GM23338 (cell line): ENCODE measurements around the gene NDUFA13. TPM values are rescaled to one million over a fixed set of nuclear protein-coding genes. Genes with fewer than 3 reads are reported as not detected.

Experiments
- ATAC-seq: fragments of 200-7000 bp; cut with Tn5 transposase; 3 replicates; pipeline ENCODE4 v1.9.1; 2020
- DNase-seq: peaks from one replicate; pipeline ENCODE4 v3.0.0-alpha.2; 2015; ENCODE audit warnings: low spot score
- H2AFZ ChIP-seq: fragments of 200-600 bp; sonication (generic); 2 replicates; pipeline ENCODE4 v1.8.0; 2016; ENCODE audit warnings: antibody characterized with exemption, mild to moderate bottlenecking, moderate library complexity
- H3F3A ChIP-seq: fragments of 200-600 bp; sonication (generic); replicated peaks from 2 replicates; pipeline ENCODE4 v1.8.0; 2017; ENCODE audit warnings: antibody characterized with exemption, mixed run types, low read depth
- H3K27ac ChIP-seq: fragments of 200-600 bp; sonication (generic); 2 replicates; pipeline ENCODE4 v1.6.1; 2016; ENCODE audit warnings: low read depth
- H3K27me3 ChIP-seq: fragments of 200-600 bp; sonication (generic); 2 replicates; pipeline ENCODE4 v1.8.0; 2016; ENCODE audit warnings: mild to moderate bottlenecking, mixed run types, moderate library complexity; ENCODE audit not compliant: insufficient read depth
- H3K36me3 ChIP-seq: fragments of 200-600 bp; sonication (generic); 2 replicates; pipeline ENCODE4 v1.8.0; 2016; ENCODE audit warnings: mild to moderate bottlenecking; ENCODE audit not compliant: insufficient read depth
- H3K4me1 ChIP-seq: fragments of 200-600 bp; sonication (generic); 2 replicates; pipeline ENCODE4 v1.8.0; 2016; ENCODE audit warnings: mild to moderate bottlenecking, moderate library complexity; ENCODE audit not compliant: insufficient read depth
- H3K4me2 ChIP-seq: fragments of 200-600 bp; sonication (generic); 2 replicates; pipeline ENCODE4 v1.7.1; 2017; ENCODE audit warnings: mixed run types
- H3K4me3 ChIP-seq: fragments of 200-600 bp; sonication (generic); 2 replicates; pipeline ENCODE4 v1.6.1; 2016; ENCODE audit warnings: mixed run types
- H3K79me2 ChIP-seq: fragments of 200-600 bp; sonication (generic); replicated peaks from 2 replicates; pipeline ENCODE4 v1.8.0; 2017; ENCODE audit warnings: mild to moderate bottlenecking; ENCODE audit not compliant: insufficient read depth
- H3K9me2 ChIP-seq: fragments of 200-600 bp; sonication (generic); 2 replicates; pipeline ENCODE4 v1.8.0; 2017; ENCODE audit not compliant: insufficient read depth
- H4K20me1 ChIP-seq: fragments of 200-600 bp; sonication (generic); replicated peaks from 2 replicates; pipeline ENCODE4 v1.8.0; 2017; ENCODE audit warnings: mild to moderate bottlenecking; ENCODE audit not compliant: insufficient read depth
- H3K27ac Mint-ChIP-seq: 2 replicates; pipeline ENCODE4 v1.8.0; 2020; ENCODE audit warnings: inconsistent platforms, mild to moderate bottlenecking, moderate library complexity, mixed read lengths
- H3K27me3 Mint-ChIP-seq: 3 replicates; pipeline ENCODE4 v1.8.0; 2022; ENCODE audit warnings: low read depth, mild to moderate bottlenecking, moderate library complexity, mixed read lengths, inconsistent platforms; ENCODE audit not compliant: insufficient read depth, poor library complexity
- H3K36me3 Mint-ChIP-seq: 3 replicates; pipeline ENCODE4 v1.8.0; 2021; ENCODE audit warnings: low read depth, mild to moderate bottlenecking, inconsistent platforms, moderate library complexity, mixed read lengths
- H3K4me1 Mint-ChIP-seq: 3 replicates; pipeline ENCODE4 v1.8.0; 2020; ENCODE audit warnings: mild to moderate bottlenecking, inconsistent platforms, mixed read lengths
- H3K4me3 Mint-ChIP-seq: 3 replicates; pipeline ENCODE4 v1.8.0; 2021; ENCODE audit warnings: moderate library complexity, mild to moderate bottlenecking, inconsistent platforms, mixed read lengths
- H3K9me3 Mint-ChIP-seq: 3 replicates; pipeline ENCODE4 v1.8.0; 2020; ENCODE audit warnings: moderate library complexity, mild to moderate bottlenecking, inconsistent platforms, mixed read lengths
- NANOG ChIP-seq: IDR thresholded peaks from 2 replicates; pipeline ENCODE4 v1.6.1; 2016; ENCODE audit warnings: antibody characterized with exemption, borderline replicate concordance
- polyA plus RNA-seq: library from polyadenylated mRNA; unstranded; fragments of >200 nt; fragmentation: Nextera tagmentation; extraction: Ambion mirVana; gene quantifications from 2 replicates; pipeline ENCODE4 v1.2.1, GENCODE V29; 2016
- total RNA-seq: library from RNA; depleted of rRNA; stranded (reverse); fragments of >200 nt; shearing (Covaris generic); gene quantifications from 2 replicates; pipeline ENCODE4 v1.2.3, GENCODE V29; 2014
- TF ChIP-seq, protein P1 (sequence below): IDR thresholded peaks from 2 replicates; pipeline ENCODE4 v1.6.1; 2016; ENCODE audit warnings: antibody characterized with exemption
- TF ChIP-seq, protein P2 (sequence below): IDR thresholded peaks from one replicate; pipeline ENCODE4 v1.6.1; 2018; ENCODE audit warnings: antibody characterized with exemption; ENCODE audit not compliant: unreplicated experiment
- TF ChIP-seq, protein P3 (sequence below), 2 experiments: fragments of 200-600 bp in 1 of 2; sonication (generic) in 1 of 2; conservative IDR thresholded peaks; 2 replicates each; pipeline versions ENCODE4 v1.5.1 to v1.6.1; 2016 to 2017; ENCODE audit warnings: antibody characterized with exemption in 2 of 2, low read depth in 2 of 2, mild to moderate bottlenecking in 2 of 2, moderate library complexity in 1 of 2

The NDUFA13 gene
- total and polyA plus RNA-seq, 2 experiments from 2014 or later, result 143 to 598 TPM

DNA sequence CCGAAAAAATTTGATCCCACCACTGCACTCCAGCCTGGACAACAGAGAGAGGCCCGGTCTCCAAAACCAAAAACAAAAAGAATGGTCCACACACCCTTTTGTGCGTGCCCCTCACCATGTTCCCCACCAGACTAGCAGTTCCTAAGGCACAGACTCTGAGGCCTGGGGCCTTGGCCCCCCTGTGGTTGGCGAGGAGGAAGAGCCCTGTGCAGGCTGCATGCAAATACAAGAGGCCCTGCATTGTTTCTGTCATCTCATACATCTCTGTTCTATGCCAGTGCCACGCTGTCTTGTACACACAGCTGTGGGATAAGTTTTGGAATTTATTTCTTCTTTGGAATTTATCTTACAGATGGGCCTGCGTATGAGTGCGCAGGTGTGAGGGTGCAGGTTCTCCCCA lies 8.0 kb downstream of the NDUFA13 start:
- Histone ChIP-seq H3K27ac (no peak overlapping the region), H3K79me2 (peaks cover 64% of the 10 kb centered on the region), H3K4me1 (peaks cover 6% of the 10 kb centered on the region; the same call in 1 of the 2 replicates), H3K36me3 (peaks cover 9% of the 10 kb centered on the region; the same call in 1 of the 2 replicates), H3K27me3 (no peaks in the 10 kb centered on the region), H4K20me1 (peaks cover 39% of the 10 kb centered on the region), H3F3A (peaks cover 12% of the 10 kb centered on the region; the same call in 1 of the 2 replicates), H3K4me2 (no peak overlapping the region), H3K9me2 (no peaks in the 10 kb centered on the region), H3K4me3 (no peak overlapping the region), H2AFZ (no peak overlapping the region)
- Mint-ChIP-seq H3K4me1 (peaks cover 14% of the 10 kb centered on the region), H3K27me3 (peaks cover 6% of the 10 kb centered on the region), H3K36me3 (peaks cover 52% of the 10 kb centered on the region), H3K9me3 (no peaks in the 10 kb centered on the region; the same call in 2 of the 3 replicates), H3K4me3 (no peak overlapping the region), H3K27ac (no peak overlapping the region; the same call in 1 of the 2 replicates)
- TF ChIP-seq, protein P1, sequence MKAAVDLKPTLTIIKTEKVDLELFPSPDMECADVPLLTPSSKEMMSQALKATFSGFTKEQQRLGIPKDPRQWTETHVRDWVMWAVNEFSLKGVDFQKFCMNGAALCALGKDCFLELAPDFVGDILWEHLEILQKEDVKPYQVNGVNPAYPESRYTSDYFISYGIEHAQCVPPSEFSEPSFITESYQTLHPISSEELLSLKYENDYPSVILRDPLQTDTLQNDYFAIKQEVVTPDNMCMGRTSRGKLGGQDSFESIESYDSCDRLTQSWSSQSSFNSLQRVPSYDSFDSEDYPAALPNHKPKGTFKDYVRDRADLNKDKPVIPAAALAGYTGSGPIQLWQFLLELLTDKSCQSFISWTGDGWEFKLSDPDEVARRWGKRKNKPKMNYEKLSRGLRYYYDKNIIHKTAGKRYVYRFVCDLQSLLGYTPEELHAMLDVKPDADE, result no peak
- TF ChIP-seq, protein P2, sequence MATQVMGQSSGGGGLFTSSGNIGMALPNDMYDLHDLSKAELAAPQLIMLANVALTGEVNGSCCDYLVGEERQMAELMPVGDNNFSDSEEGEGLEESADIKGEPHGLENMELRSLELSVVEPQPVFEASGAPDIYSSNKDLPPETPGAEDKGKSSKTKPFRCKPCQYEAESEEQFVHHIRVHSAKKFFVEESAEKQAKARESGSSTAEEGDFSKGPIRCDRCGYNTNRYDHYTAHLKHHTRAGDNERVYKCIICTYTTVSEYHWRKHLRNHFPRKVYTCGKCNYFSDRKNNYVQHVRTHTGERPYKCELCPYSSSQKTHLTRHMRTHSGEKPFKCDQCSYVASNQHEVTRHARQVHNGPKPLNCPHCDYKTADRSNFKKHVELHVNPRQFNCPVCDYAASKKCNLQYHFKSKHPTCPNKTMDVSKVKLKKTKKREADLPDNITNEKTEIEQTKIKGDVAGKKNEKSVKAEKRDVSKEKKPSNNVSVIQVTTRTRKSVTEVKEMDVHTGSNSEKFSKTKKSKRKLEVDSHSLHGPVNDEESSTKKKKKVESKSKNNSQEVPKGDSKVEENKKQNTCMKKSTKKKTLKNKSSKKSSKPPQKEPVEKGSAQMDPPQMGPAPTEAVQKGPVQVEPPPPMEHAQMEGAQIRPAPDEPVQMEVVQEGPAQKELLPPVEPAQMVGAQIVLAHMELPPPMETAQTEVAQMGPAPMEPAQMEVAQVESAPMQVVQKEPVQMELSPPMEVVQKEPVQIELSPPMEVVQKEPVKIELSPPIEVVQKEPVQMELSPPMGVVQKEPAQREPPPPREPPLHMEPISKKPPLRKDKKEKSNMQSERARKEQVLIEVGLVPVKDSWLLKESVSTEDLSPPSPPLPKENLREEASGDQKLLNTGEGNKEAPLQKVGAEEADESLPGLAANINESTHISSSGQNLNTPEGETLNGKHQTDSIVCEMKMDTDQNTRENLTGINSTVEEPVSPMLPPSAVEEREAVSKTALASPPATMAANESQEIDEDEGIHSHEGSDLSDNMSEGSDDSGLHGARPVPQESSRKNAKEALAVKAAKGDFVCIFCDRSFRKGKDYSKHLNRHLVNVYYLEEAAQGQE, result no peak
- no peak for TF ChIP-seq NANOG
- no peak for DNase-seq
- no peak for ATAC-seq

DNA sequence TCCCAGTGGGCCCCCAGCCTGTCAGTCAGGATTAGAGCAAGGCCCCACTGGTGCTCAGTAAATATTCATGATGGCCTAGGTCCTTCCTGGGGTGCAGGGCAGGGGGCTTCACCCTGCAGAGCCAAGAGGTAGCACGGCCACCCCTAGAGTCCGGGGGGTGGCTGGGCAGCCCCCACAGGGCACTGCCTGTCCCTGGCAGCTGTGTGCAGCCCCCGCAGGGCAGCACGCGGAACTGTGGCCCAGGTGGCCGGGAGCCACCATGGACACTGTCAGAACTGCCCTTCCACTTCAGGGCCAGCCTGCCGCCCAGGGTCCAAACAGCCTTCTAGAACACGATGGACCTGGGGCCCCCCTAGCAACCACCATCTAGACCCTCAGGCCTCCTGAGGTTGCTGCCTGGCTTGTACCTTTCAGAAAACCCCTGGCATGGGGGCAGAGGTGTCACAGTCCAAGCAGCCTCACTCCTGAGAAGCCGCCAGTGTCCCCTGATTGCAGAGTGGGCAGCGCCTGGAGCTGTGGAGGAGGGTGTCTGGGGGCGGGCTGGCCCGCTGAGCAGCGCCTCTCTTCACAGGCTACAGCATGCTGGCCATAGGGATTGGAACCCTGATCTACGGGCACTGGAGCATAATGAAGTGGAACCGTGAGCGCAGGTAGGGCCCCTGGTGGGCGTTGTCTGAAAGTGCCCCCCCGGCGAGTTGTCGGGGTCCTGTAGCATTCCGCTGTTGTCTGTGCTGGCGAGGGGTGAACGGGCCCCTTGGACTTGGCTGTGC lies 9.8 kb downstream of the NDUFA13 start:
- Histone ChIP-seq H3K27ac (no peak overlapping the region; the same call in 1 of the 2 replicates), H3K4me3 (no peak overlapping the region), H3F3A (peaks cover 14% of the 10 kb centered on the region; the same call in 1 of the 2 replicates), H3K4me2 (no peak overlapping the region), H3K4me1 (peaks cover 6% of the 10 kb centered on the region; the same call in 1 of the 2 replicates), H2AFZ (no peak overlapping the region), H3K27me3 (no peaks in the 10 kb centered on the region), H3K79me2 (peaks cover 46% of the 10 kb centered on the region), H3K36me3 (peaks cover 6% of the 10 kb centered on the region; the same call in 1 of the 2 replicates), H4K20me1 (peaks cover 35% of the 10 kb centered on the region), H3K9me2 (no peaks in the 10 kb centered on the region)
- no peak overlapping the region for H3K4me3 Mint-ChIP-seq
- H3K27ac Mint-ChIP-seq, result peak overlapping the region; percentile 78; the same call in 1 of the 2 replicates
- peaks cover 4% of the 10 kb centered on the region for H3K27me3 Mint-ChIP-seq
- no peaks in the 10 kb centered on the region; the same call in 2 of the 3 replicates for H3K9me3 Mint-ChIP-seq
- peak; percentile 10 for ATAC-seq
- TF ChIP-seq NANOG, result no peak
- TF ChIP-seq, protein P3, sequence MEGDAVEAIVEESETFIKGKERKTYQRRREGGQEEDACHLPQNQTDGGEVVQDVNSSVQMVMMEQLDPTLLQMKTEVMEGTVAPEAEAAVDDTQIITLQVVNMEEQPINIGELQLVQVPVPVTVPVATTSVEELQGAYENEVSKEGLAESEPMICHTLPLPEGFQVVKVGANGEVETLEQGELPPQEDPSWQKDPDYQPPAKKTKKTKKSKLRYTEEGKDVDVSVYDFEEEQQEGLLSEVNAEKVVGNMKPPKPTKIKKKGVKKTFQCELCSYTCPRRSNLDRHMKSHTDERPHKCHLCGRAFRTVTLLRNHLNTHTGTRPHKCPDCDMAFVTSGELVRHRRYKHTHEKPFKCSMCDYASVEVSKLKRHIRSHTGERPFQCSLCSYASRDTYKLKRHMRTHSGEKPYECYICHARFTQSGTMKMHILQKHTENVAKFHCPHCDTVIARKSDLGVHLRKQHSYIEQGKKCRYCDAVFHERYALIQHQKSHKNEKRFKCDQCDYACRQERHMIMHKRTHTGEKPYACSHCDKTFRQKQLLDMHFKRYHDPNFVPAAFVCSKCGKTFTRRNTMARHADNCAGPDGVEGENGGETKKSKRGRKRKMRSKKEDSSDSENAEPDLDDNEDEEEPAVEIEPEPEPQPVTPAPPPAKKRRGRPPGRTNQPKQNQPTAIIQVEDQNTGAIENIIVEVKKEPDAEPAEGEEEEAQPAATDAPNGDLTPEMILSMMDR (conservative IDR thresholded peaks at IDR 0.05; ENCODE audit: low read depth in 2 of 2), result peak; percentile 11 to 24; a peak in 2 of 4 replicates
- H3K4me1 Mint-ChIP-seq, result peaks cover 29% of the 10 kb centered on the region
- DNase-seq, result peak; percentile 58
- peaks cover 39% of the 10 kb centered on the region for H3K36me3 Mint-ChIP-seq
